HCT116 (cell line): ENCODE results near the gene DTWD1. TPM values are rescaled to one million over a fixed set of nuclear protein-coding genes. Genes with fewer than 3 reads are reported as not detected.

Source experiments
- ATAC-seq: fragments of 200-7000 bp; cut with Tn5 transposase; 2 replicates; pipeline ENCODE4 v1.9.1; 2020; ENCODE audit warnings: mild to moderate bottlenecking, moderate library complexity
- BruUV-seq: library from RNA; stranded (reverse); fragments of 400-500 nt; replicated peaks from 2 replicates; lab custom pipeline; 2021; lab: Mats Ljungman, UMichigan
- CTCF ChIA-PET: fragments of 300-600 bp; sonication (Branson Sonifier 250); formaldehyde crosslinking; loops from one replicate; lab custom pipeline; 2021; ENCODE audit warnings: antibody characterized with exemption; lab: Charles Lee
- POLR2A ChIA-PET: fragments of 300-600, 350-600 bp; sonication (Branson Sonifier 250); formaldehyde crosslinking; loops from one replicate; lab custom pipeline; 2021; ENCODE audit warnings: antibody characterized with exemption; lab: Charles Lee
- RAD21 ChIA-PET, 2 experiments: fragments of 300-600 bp; sonication (Branson Sonifier 250); formaldehyde crosslinking; loops; one replicate each; lab custom pipeline; 2023; ENCODE audit warnings: low total read pairs in 2 of 2; ENCODE audit not compliant: uncharacterized antibody in 2 of 2, unreplicated experiment in 2 of 2, low non-redundant PET in 1 of 2; lab: Charles Lee
- DNase-seq: peaks from one replicate; pipeline ENCODE4 v3.0.0-alpha.2; 2010; ENCODE audit warnings: low read depth, low spot score
- H2AFZ ChIP-seq: fragments of 200-600 bp; shearing (Covaris generic), sonication (generic); 2 replicates; pipeline ENCODE4 v1.6.1; 2017; ENCODE audit warnings: low read depth, mixed run types, mixed read lengths, antibody characterized with exemption, low read length; ENCODE audit not compliant: poor library complexity, severe bottlenecking
- H3K27ac ChIP-seq: 2 replicates; pipeline ENCODE4 v1.5.1; 2012; ENCODE audit warnings: low read depth, low read length
- H3K27me3 ChIP-seq: fragments of 200-600 bp; sonication (generic); 2 replicates; pipeline ENCODE4 v1.6.1; 2016; ENCODE audit warnings: mixed run types, low read length, mixed read lengths; ENCODE audit not compliant: insufficient read depth
- H3K36me3 ChIP-seq, 2 experiments: fragments of 200-500 bp in 1 of 2; fragments of 200-600 bp in 1 of 2; sonication (Bioruptor generic) in 1 of 2; sonication (generic) in 1 of 2; 2 replicates each; pipeline versions ENCODE4 v1.5.1 to v1.6.1; 2014 to 2016; ENCODE audit warnings: low read length in 2 of 2, inconsistent platforms in 1 of 2, mixed read lengths in 1 of 2, mixed run types in 1 of 2; ENCODE audit not compliant: insufficient read depth in 2 of 2, control insufficient read depth in 1 of 2
- H3K4me1 ChIP-seq, 2 experiments: fragments of 200-600 bp in 1 of 2; sonication (generic) in 1 of 2; 2 replicates each; pipeline versions ENCODE4 v1.5.1 to v1.6.1; 2012 to 2017; ENCODE audit warnings: low read length in 2 of 2, inconsistent platforms in 1 of 2, mild to moderate bottlenecking in 1 of 2, mixed read lengths in 1 of 2, mixed run types in 1 of 2, moderate library complexity in 1 of 2; ENCODE audit not compliant: insufficient read depth in 2 of 2, control insufficient read depth in 1 of 2
- H3K4me2 ChIP-seq: fragments of 200-600 bp; sonication (generic); 2 replicates; pipeline ENCODE4 v1.6.1; 2017; ENCODE audit warnings: mixed run types, low read length, mixed read lengths
- H3K4me3 ChIP-seq, 2 experiments: fragments of 200-600 bp in 1 of 2; sonication (generic) in 1 of 2; replicated peaks in 1 of 2; 2 replicates each; pipeline ENCODE4 v1.5.1; 2011 to 2016; ENCODE audit warnings: low read length in 2 of 2, control low read depth in 1 of 2, low read depth in 1 of 2, mild to moderate bottlenecking in 1 of 2, mixed read lengths in 1 of 2, mixed run types in 1 of 2
- H3K79me2 ChIP-seq: fragments of 200-600 bp; sonication (generic); 2 replicates; pipeline ENCODE4 v1.6.1; 2017; ENCODE audit warnings: mild to moderate bottlenecking, mixed run types, low read length, moderate library complexity, mixed read lengths; ENCODE audit not compliant: insufficient read depth
- H3K9ac ChIP-seq: fragments of 200-600 bp; sonication (generic); 2 replicates; pipeline ENCODE4 v1.6.1; 2016; ENCODE audit warnings: low read length, mixed read lengths
- H3K9me2 ChIP-seq: fragments of 200-600 bp; sonication (generic), shearing (Covaris generic); 2 replicates; pipeline ENCODE4 v1.6.1; 2017; ENCODE audit warnings: mixed run types, mild to moderate bottlenecking, moderate library complexity; ENCODE audit not compliant: insufficient read depth
- H3K9me3 ChIP-seq, 2 experiments: fragments of 200-500 bp in 1 of 2; fragments of 200-600 bp in 1 of 2; sonication (Bioruptor generic) in 1 of 2; sonication (generic) in 1 of 2; 2 replicates each; pipeline ENCODE4 v1.6.1; 2014 to 2017; ENCODE audit warnings: low read length in 2 of 2, mixed read lengths in 2 of 2, inconsistent platforms in 1 of 2, low read depth in 1 of 2, mild to moderate bottlenecking in 1 of 2, mixed run types in 1 of 2, moderate library complexity in 1 of 2; ENCODE audit not compliant: control insufficient read depth in 1 of 2, insufficient read depth in 1 of 2
- H4K20me1 ChIP-seq: fragments of 200-600 bp; sonication (generic), shearing (Covaris generic); 2 replicates; pipeline ENCODE4 v1.6.1; 2017; ENCODE audit warnings: mixed run types, mild to moderate bottlenecking, moderate library complexity; ENCODE audit not compliant: insufficient read depth
- CBX3 ChIP-seq: IDR thresholded peaks from 2 replicates; pipeline ENCODE4 v1.6.1; 2012; ENCODE audit warnings: low read depth
- EGR1 ChIP-seq: IDR thresholded peaks from 2 replicates; pipeline ENCODE4 v1.6.1; 2012; ENCODE audit warnings: low read depth
- ELF1 ChIP-seq: IDR thresholded peaks from 2 replicates; pipeline ENCODE4 v1.6.1; 2012; ENCODE audit warnings: low read depth, borderline replicate concordance
- EZH2phosphoT487 ChIP-seq: fragments of 200-600 bp; IDR thresholded peaks from 2 replicates; pipeline ENCODE4 v1.6.1; 2018; ENCODE audit warnings: antibody characterized with exemption, borderline replicate concordance
- FOSL1 ChIP-seq: IDR thresholded peaks from 2 replicates; pipeline ENCODE4 v1.6.1; 2012; ENCODE audit warnings: low read depth
- JUND ChIP-seq: IDR thresholded peaks from 2 replicates; pipeline ENCODE4 v1.6.1; 2012
- POLR2AphosphoS5 ChIP-seq: IDR thresholded peaks from 2 replicates; pipeline ENCODE4 v1.6.1; 2011; ENCODE audit warnings: mild to moderate bottlenecking, low read depth, low read length, moderate library complexity
- RAD21 ChIP-seq: IDR thresholded peaks from 2 replicates; pipeline ENCODE4 v1.6.1; 2012; ENCODE audit warnings: low read depth, mild to moderate bottlenecking
- SIN3A ChIP-seq: IDR thresholded peaks from 2 replicates; pipeline ENCODE4 v1.6.1; 2012; ENCODE audit warnings: low read depth
- SP1 ChIP-seq: IDR thresholded peaks from 2 replicates; pipeline ENCODE4 v1.6.1; 2012; ENCODE audit warnings: low read depth
- TCF7L2 ChIP-seq: IDR thresholded peaks from 2 replicates; pipeline ENCODE4 v1.7.0; 2011; ENCODE audit warnings: borderline replicate concordance, inconsistent platforms; ENCODE audit not compliant: insufficient read depth, insufficient read length; ENCODE audit errors: extremely low read depth
- YY1 ChIP-seq: IDR thresholded peaks from 2 replicates; pipeline ENCODE4 v1.6.1; 2011; ENCODE audit warnings: low read length, low read depth, moderate library complexity, mild to moderate bottlenecking; ENCODE audit not compliant: insufficient replicate concordance; ENCODE audit errors: extremely low read depth
- ZFX ChIP-seq: fragments of 450-650 bp; IDR thresholded peaks from 2 replicates; pipeline ENCODE4 v1.6.1; 2017
- ZNF274 ChIP-seq: fragments of 200-500 bp; sonication (Bioruptor generic); IDR thresholded peaks from 2 replicates; pipeline ENCODE4 v1.6.1; 2014; ENCODE audit warnings: mild to moderate bottlenecking, low read depth, low read length, inconsistent platforms
- intact Hi-C: fragments of 100-400 bp; cut with micrococcal nuclease; formaldehyde crosslinking; loops from 2 replicates; pipeline ENCODE4 v1.10.0; 2022
- total RNA-seq: library from RNA; stranded (reverse); gene quantifications from one replicate; pipeline ENCODE4 v1.2.1, GENCODE V29; 2021; ENCODE audit not compliant: unreplicated experiment
- TF ChIP-seq, protein P1 (sequence below), 3 experiments: fragments of 200-600 bp in 1 of 3; sonication (generic) in 1 of 3; IDR thresholded peaks in 2 of 3; conservative IDR thresholded peaks in 1 of 3; 2 replicates each; pipeline ENCODE4 v1.5.1; 2012 to 2017; ENCODE audit warnings: low read depth in 2 of 3, low read length in 2 of 3, antibody characterized with exemption in 1 of 3, borderline replicate concordance in 1 of 3, control low read depth in 1 of 3, mild to moderate bottlenecking in 1 of 3, mixed read lengths in 1 of 3, mixed run types in 1 of 3, moderate library complexity in 1 of 3; ENCODE audit not compliant: insufficient read depth in 1 of 3
- TF ChIP-seq, protein P2 (sequence below): IDR thresholded peaks from 2 replicates; pipeline ENCODE4 v1.6.1; 2012
- TF ChIP-seq, protein P3 (sequence below): IDR thresholded peaks from 2 replicates; pipeline ENCODE4 v1.6.1; 2012

Gene DTWD1
- total RNA-seq, 1 experiment from 2014 or later, result 34.5 TPM

DNA sequence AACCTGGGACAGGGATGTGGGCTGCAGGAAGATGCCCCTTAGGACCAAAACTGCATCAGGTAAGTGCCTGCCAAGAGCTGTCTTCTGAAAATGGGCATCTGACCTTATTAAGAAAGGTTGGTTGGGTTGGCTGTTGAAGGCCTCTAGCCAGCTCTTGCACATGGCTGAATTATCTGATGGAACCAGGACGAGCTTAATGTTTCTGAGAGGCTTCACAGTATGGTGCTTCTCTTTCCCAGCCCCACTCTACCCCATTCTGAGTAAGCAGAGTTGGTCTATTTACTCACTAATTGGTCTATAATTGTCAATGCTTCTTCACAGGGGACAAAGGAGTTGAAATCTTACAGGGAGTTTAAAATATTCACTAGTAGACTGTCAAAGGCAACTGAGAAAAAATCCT, 48.4 kb downstream of the DTWD1 start:
- Histone ChIP-seq H3K9me3 (no peaks in the 10 kb centered on the region), H4K20me1 (no peaks in the 10 kb centered on the region), H3K36me3 (no peaks in the 10 kb centered on the region), H3K27ac (no peak overlapping the region), H3K4me1 (no peaks in the 10 kb centered on the region), H3K4me2 (no peak overlapping the region), H3K9ac (no peak overlapping the region), H3K9me2 (no peaks in the 10 kb centered on the region), H3K27me3 (no peaks in the 10 kb centered on the region), H3K79me2 (no peaks in the 10 kb centered on the region), H3K4me3 (no peak overlapping the region), H2AFZ (no peak overlapping the region)
- no TSS peak for BruUV-seq
- CTCF ChIA-PET, result no interaction called here
- RAD21 ChIA-PET, result no interaction called here
- no peak for ATAC-seq
- POLR2A ChIA-PET, result no interaction called here
- intact Hi-C loops, result no loop called here
- no peak for DNase-seq
- TF ChIP-seq EZH2phosphoT487, result no peak
- no peak for TF ChIP-seq SIN3A
- TF ChIP-seq POLR2AphosphoS5, result no peak
- no peak for TF ChIP-seq FOSL1
- TF ChIP-seq, protein P1, sequence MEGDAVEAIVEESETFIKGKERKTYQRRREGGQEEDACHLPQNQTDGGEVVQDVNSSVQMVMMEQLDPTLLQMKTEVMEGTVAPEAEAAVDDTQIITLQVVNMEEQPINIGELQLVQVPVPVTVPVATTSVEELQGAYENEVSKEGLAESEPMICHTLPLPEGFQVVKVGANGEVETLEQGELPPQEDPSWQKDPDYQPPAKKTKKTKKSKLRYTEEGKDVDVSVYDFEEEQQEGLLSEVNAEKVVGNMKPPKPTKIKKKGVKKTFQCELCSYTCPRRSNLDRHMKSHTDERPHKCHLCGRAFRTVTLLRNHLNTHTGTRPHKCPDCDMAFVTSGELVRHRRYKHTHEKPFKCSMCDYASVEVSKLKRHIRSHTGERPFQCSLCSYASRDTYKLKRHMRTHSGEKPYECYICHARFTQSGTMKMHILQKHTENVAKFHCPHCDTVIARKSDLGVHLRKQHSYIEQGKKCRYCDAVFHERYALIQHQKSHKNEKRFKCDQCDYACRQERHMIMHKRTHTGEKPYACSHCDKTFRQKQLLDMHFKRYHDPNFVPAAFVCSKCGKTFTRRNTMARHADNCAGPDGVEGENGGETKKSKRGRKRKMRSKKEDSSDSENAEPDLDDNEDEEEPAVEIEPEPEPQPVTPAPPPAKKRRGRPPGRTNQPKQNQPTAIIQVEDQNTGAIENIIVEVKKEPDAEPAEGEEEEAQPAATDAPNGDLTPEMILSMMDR (IDR thresholded peaks at IDR 0.05 in 2 of 3, conservative IDR thresholded peaks at IDR 0.05 in 1 of 3; ENCODE audit: borderline replicate concordance in 1 of 3, insufficient read depth in 1 of 3, low read depth in 2 of 3, low read length in 2 of 3), result no peak
- TF ChIP-seq ZNF274, result no peak
- TF ChIP-seq, protein P2, sequence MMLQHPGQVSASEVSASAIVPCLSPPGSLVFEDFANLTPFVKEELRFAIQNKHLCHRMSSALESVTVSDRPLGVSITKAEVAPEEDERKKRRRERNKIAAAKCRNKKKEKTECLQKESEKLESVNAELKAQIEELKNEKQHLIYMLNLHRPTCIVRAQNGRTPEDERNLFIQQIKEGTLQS, result no peak
- no peak for TF ChIP-seq EGR1
- TF ChIP-seq YY1, result no peak
- no peak for TF ChIP-seq JUND
- TF ChIP-seq, protein P3, sequence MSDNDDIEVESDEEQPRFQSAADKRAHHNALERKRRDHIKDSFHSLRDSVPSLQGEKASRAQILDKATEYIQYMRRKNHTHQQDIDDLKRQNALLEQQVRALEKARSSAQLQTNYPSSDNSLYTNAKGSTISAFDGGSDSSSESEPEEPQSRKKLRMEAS, result no peak
- no peak for TF ChIP-seq TCF7L2
- TF ChIP-seq ZFX, result no peak
- no peak for TF ChIP-seq CBX3
- no peak for TF ChIP-seq RAD21
- no peak for TF ChIP-seq SP1
- no peak for TF ChIP-seq ELF1
